Measurements from ENCODE around the gene ITIH2.
"Not testable (repeated sequence)": the region's sequence is repeated elsewhere in the genome, so short reads cannot be mapped to it uniquely, and the experiment has no call there.

The ITIH2 gene

GRCh38 chr10:7703140-7703539, at the start of gene ITIH2:
Gene ITIH2 (plus strand): TSS chr10:7703316. CDS start chr10:7703435, 119 bp downstream.
- no peak for DNase-seq (ENCODE audit: low read depth)
- TF ChIP-seq CTCF (conservative IDR thresholded peaks at IDR 0.05; ENCODE audit: control insufficient read depth, insufficient read depth, low read depth, low read length), result no peak
- H3K4me3 ChIP-seq (ENCODE audit: control insufficient read depth, low read depth, low read length), result no peak within 1 kb of the TSS

- not testable (repeated sequence) for H3K4me3 ChIP-seq (ENCODE audit: control insufficient read depth, low read depth, low read length); DNase-seq (ENCODE audit: low read depth)
Measured at GRCh38 chr10:7657079-7657478, 46.0 kb upstream of the ITIH2 start.

- TF ChIP-seq CTCF (conservative IDR thresholded peaks at IDR 0.05; ENCODE audit: control insufficient read depth, insufficient read depth, low read depth, low read length), result no peak
- no peak for DNase-seq (ENCODE audit: low read depth)
- no peak overlapping the region for H3K4me3 ChIP-seq (ENCODE audit: control insufficient read depth, low read depth, low read length)
Measured at GRCh38 chr10:7657552-7657951, 45.6 kb upstream of the ITIH2 start.

GRCh38 chr10:7659560-7659959, 43.6 kb upstream of the ITIH2 start:
- H3K4me3 ChIP-seq (ENCODE audit: control insufficient read depth, low read depth, low read length), result no peak overlapping the region
- no peak for TF ChIP-seq CTCF (conservative IDR thresholded peaks at IDR 0.05; ENCODE audit: control insufficient read depth, insufficient read depth, low read depth, low read length)
- no peak for DNase-seq (ENCODE audit: low read depth)

- DNase-seq (ENCODE audit: low read depth), result peak; percentile 2
- TF ChIP-seq CTCF (conservative IDR thresholded peaks at IDR 0.05; ENCODE audit: control insufficient read depth, insufficient read depth, low read depth, low read length), result no peak
Measured at GRCh38 chr10:7662522-7662921, 40.6 kb upstream of the ITIH2 start.

GRCh38 chr10:7664707-7665106, 38.4 kb upstream of the ITIH2 start:
- TF ChIP-seq CTCF (conservative IDR thresholded peaks at IDR 0.05; ENCODE audit: control insufficient read depth, insufficient read depth, low read depth, low read length), result no peak
- no peak overlapping the region for H3K4me3 ChIP-seq (ENCODE audit: control insufficient read depth, low read depth, low read length)
- DNase-seq (ENCODE audit: low read depth), result no peak

More at GRCh38 chr10:7662522-7662921, 40.6 kb upstream of the ITIH2 start:
- H3K4me3 ChIP-seq (ENCODE audit: control insufficient read depth, low read depth, low read length), result no peak overlapping the region

- no peak for DNase-seq (ENCODE audit: low read depth)
- no peak for TF ChIP-seq CTCF (conservative IDR thresholded peaks at IDR 0.05; ENCODE audit: control insufficient read depth, insufficient read depth, low read depth, low read length)
- no peak overlapping the region for H3K4me3 ChIP-seq (ENCODE audit: control insufficient read depth, low read depth, low read length)
Measured at GRCh38 chr10:7665767-7666166, 37.3 kb upstream of the ITIH2 start.

All from fibroblast of mammary gland (primary cell).